Mammary epithelial cell (primary cell): Measurements from ENCODE around the gene CPA4.

ENCODE experiments used
- CTCF ChIP-seq, 2 donors: IDR thresholded peaks in 1 of 2; conservative IDR thresholded peaks in 1 of 2; 2 replicates each; pipeline ENCODE4 v1.5.1; 2011 to 2012; ENCODE audit warnings: inconsistent platforms in 2 of 2, low read length in 2 of 2, mild to moderate bottlenecking in 2 of 2, control low read depth in 1 of 2, low read depth in 1 of 2; ENCODE audit not compliant: insufficient read depth in 1 of 2; ENCODE audit errors: extremely low read depth in 1 of 2
- EZH2 ChIP-seq: IDR thresholded peaks from 2 replicates; pipeline ENCODE4 v1.6.1; 2012; ENCODE audit warnings: low read length, inconsistent platforms, borderline replicate concordance

GRCh38 chr7:130272381-130273080 lies 20.4 kb upstream of the CPA4 start:
- no peak for TF ChIP-seq CTCF (conservative IDR thresholded peaks at IDR 0.05 in 1 of 2, IDR thresholded peaks at IDR 0.05 in 1 of 2; ENCODE audit: extremely low read depth in 1 of 2, insufficient read depth in 1 of 2, low read depth in 1 of 2, low read length in 2 of 2)
- TF ChIP-seq EZH2: no peak
